Astrocyte (in vitro differentiated cells and primary cell): ENCODE measurements around the gene SP140. TPM values are rescaled to one million over a fixed set of nuclear protein-coding genes. Genes with fewer than 3 reads are reported as not detected.
"Not testable (repeated sequence)": the region's sequence is repeated elsewhere in the genome, so short reads cannot be mapped to it uniquely, and the experiment has no call there.

Experiments
- DNase-seq: peaks from one replicate; pipeline ENCODE4 v3.0.0-alpha.2; 2010; ENCODE audit warnings: low read depth
- FAIRE-seq: peaks from 2 replicates; lab custom pipeline; 2011; peaks lifted over from hg19 to GRCh38; lab: Jason Lieb, UNC
- H2AFZ ChIP-seq: 2 replicates; pipeline ENCODE4 v1.6.0; 2012; ENCODE audit warnings: low read depth, low read length, inconsistent platforms
- H3K27ac ChIP-seq: 2 replicates; pipeline ENCODE4 v1.5.1; 2011; ENCODE audit warnings: low read depth, low read length, inconsistent platforms
- H3K27me3 ChIP-seq: 2 replicates; pipeline ENCODE4 v1.6.0; 2011; ENCODE audit warnings: low read length, inconsistent platforms; ENCODE audit not compliant: insufficient read depth
- H3K36me3 ChIP-seq: 2 replicates; pipeline ENCODE4 v1.5.1; 2011; ENCODE audit warnings: low read length, inconsistent platforms; ENCODE audit not compliant: insufficient read depth
- H3K4me1 ChIP-seq: 2 replicates; pipeline ENCODE4 v1.5.1; 2011; ENCODE audit warnings: low read length, inconsistent platforms; ENCODE audit not compliant: insufficient read depth
- H3K4me2 ChIP-seq: 2 replicates; pipeline ENCODE4 v1.6.0; 2012; ENCODE audit warnings: low read length, inconsistent platforms
- H3K4me3 ChIP-seq: 2 replicates; pipeline ENCODE4 v1.5.1; 2011; ENCODE audit warnings: low read depth, mild to moderate bottlenecking, low read length, inconsistent platforms; ENCODE audit not compliant: insufficient read depth
- H3K79me2 ChIP-seq: 2 replicates; pipeline ENCODE4 v1.6.0; 2012; ENCODE audit warnings: mild to moderate bottlenecking, low read length, inconsistent platforms; ENCODE audit not compliant: insufficient read depth
- H3K9ac ChIP-seq: 2 replicates; pipeline ENCODE4 v1.6.0; 2012; ENCODE audit warnings: mild to moderate bottlenecking, low read length, inconsistent platforms
- H3K9me3 ChIP-seq: 2 replicates; pipeline ENCODE4 v1.5.1; 2012; ENCODE audit warnings: low read depth, mild to moderate bottlenecking, low read length, inconsistent platforms; ENCODE audit not compliant: insufficient read depth
- H4K20me1 ChIP-seq: 2 replicates; pipeline ENCODE4 v1.6.0; 2012; ENCODE audit warnings: low read length, inconsistent platforms; ENCODE audit not compliant: insufficient read depth
- H3K27ac Mint-ChIP-seq: one replicate; pipeline ENCODE4 v1.8.0; 2021; ENCODE audit warnings: mild to moderate bottlenecking, mixed read lengths; ENCODE audit not compliant: unreplicated experiment
- H3K27me3 Mint-ChIP-seq: one replicate; pipeline ENCODE4 v1.8.0; 2021; ENCODE audit warnings: low read depth, mixed read lengths; ENCODE audit not compliant: unreplicated experiment
- H3K36me3 Mint-ChIP-seq: one replicate; pipeline ENCODE4 v1.8.0; 2021; ENCODE audit warnings: low read depth, mixed read lengths; ENCODE audit not compliant: unreplicated experiment
- H3K4me1 Mint-ChIP-seq: one replicate; pipeline ENCODE4 v1.8.0; 2021; ENCODE audit warnings: low read depth, mixed read lengths; ENCODE audit not compliant: unreplicated experiment
- H3K4me3 Mint-ChIP-seq: one replicate; pipeline ENCODE4 v1.8.0; 2021; ENCODE audit warnings: mild to moderate bottlenecking, moderate library complexity, mixed read lengths; ENCODE audit not compliant: unreplicated experiment
- H3K9me3 Mint-ChIP-seq: one replicate; pipeline ENCODE4 v1.8.0; 2021; ENCODE audit warnings: mild to moderate bottlenecking, mixed read lengths; ENCODE audit not compliant: unreplicated experiment
- EZH2 ChIP-seq: IDR thresholded peaks from 2 replicates; pipeline ENCODE4 v1.6.1; 2012; ENCODE audit warnings: mild to moderate bottlenecking, low read length, inconsistent platforms; ENCODE audit not compliant: insufficient read depth
- total RNA-seq: library from RNA; stranded (reverse); gene quantifications from 2 replicates; pipeline ENCODE4 v1.2.1, GENCODE V29; 2021
- TF ChIP-seq, protein P1 (sequence below): IDR thresholded peaks from 2 replicates; pipeline ENCODE4 v1.5.1; 2011; ENCODE audit warnings: low read depth, mild to moderate bottlenecking, inconsistent platforms, low read length, moderate library complexity; ENCODE audit not compliant: insufficient read depth

Gene SP140
- total RNA-seq, 1 donor from 2014 or later = 18.5 TPM

DNA sequence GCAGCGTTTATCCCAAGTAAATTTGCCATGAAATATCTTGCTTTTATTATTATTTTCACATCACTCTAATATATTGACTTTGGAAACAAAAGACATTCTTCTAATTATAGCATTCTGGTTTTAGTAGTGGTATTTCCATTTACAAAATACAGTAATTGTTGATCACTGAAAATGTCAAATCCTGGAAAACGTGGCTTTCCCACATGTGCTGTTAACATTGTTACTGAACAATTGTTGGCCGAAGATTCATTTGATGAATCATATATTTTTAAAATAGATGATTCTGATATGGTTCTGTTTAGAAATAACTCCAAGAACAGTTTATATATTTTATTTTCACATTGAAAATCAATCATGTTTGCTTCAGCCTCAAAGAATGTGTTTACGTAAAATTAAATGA is 32.9 kb downstream of the SP140 start:
- Histone ChIP-seq H2AFZ (no peak overlapping the region), H3K36me3 (no peaks in the 10 kb centered on the region), H4K20me1 (no peaks in the 10 kb centered on the region), H3K79me2 (no peaks in the 10 kb centered on the region), H3K4me3 (no peak overlapping the region), H3K4me1 (no peaks in the 10 kb centered on the region), H3K9me3 (no peaks in the 10 kb centered on the region), H3K4me2 (no peak overlapping the region), H3K9ac (no peak overlapping the region), H3K27ac (no peak overlapping the region), H3K27me3 (no peaks in the 10 kb centered on the region)
- Mint-ChIP-seq H3K9me3 (peaks cover 14% of the 10 kb centered on the region), H3K27me3 (no peaks in the 10 kb centered on the region), H3K4me1 (no peaks in the 10 kb centered on the region), H3K36me3 (peaks cover 9% of the 10 kb centered on the region), H3K4me3 (no peak overlapping the region), H3K27ac (no peak overlapping the region)
- DNase-seq = no peak
- FAIRE-seq = no peak
- no peak for TF ChIP-seq EZH2
- TF ChIP-seq, protein P1, sequence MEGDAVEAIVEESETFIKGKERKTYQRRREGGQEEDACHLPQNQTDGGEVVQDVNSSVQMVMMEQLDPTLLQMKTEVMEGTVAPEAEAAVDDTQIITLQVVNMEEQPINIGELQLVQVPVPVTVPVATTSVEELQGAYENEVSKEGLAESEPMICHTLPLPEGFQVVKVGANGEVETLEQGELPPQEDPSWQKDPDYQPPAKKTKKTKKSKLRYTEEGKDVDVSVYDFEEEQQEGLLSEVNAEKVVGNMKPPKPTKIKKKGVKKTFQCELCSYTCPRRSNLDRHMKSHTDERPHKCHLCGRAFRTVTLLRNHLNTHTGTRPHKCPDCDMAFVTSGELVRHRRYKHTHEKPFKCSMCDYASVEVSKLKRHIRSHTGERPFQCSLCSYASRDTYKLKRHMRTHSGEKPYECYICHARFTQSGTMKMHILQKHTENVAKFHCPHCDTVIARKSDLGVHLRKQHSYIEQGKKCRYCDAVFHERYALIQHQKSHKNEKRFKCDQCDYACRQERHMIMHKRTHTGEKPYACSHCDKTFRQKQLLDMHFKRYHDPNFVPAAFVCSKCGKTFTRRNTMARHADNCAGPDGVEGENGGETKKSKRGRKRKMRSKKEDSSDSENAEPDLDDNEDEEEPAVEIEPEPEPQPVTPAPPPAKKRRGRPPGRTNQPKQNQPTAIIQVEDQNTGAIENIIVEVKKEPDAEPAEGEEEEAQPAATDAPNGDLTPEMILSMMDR = no peak

DNA sequence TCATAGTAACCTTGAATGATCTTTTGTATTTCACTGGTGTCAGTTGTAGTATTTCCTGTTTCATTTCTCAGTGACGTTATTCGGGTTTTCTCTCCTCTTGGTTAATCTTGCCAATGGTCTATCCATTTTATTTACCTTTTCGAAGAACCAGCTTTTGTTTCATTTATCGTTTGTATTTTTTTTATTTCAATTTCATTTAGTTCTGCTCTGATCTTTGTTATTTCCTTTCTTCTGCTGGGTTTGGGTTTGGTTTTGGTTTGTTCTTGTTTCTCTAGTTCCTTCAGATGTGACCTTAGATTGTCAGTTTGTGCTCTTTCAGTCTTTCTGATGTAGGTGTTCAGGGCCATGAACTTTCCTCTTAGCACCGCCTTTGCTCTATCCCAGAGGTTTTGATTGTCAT is 36.7 kb downstream of the SP140 start:
- Histone ChIP-seq H4K20me1 (no peaks in the 10 kb centered on the region), H3K4me1 (no peaks in the 10 kb centered on the region), H3K4me2 (no peak overlapping the region), H3K27ac (no peak overlapping the region), H3K4me3 (no peak overlapping the region), H2AFZ (no peak overlapping the region), H3K9me3 (no peaks in the 10 kb centered on the region), H3K79me2 (no peaks in the 10 kb centered on the region), H3K9ac (no peak overlapping the region), H3K27me3 (no peaks in the 10 kb centered on the region), H3K36me3 (no peaks in the 10 kb centered on the region)
- peaks cover 16% of the 10 kb centered on the region for H3K9me3 Mint-ChIP-seq
- H3K4me1 Mint-ChIP-seq = peaks cover 11% of the 10 kb centered on the region
- H3K36me3 Mint-ChIP-seq = peaks cover 9% of the 10 kb centered on the region
- TF ChIP-seq EZH2 = no peak
- TF ChIP-seq, protein P1 = no peak
- H3K27me3 Mint-ChIP-seq = no peaks in the 10 kb centered on the region
- H3K27ac Mint-ChIP-seq = no peak overlapping the region
- DNase-seq = no peak
- H3K4me3 Mint-ChIP-seq = no peak overlapping the region
- no peak for FAIRE-seq

- H3K27ac Mint-ChIP-seq, H3K9ac ChIP-seq, H3K79me2 ChIP-seq, H3K27me3 ChIP-seq, FAIRE-seq, H3K27ac ChIP-seq, H3K4me3 ChIP-seq, H3K9me3 ChIP-seq, DNase-seq, H3K36me3 ChIP-seq, H4K20me1 ChIP-seq, H3K4me1 ChIP-seq, H3K27me3 Mint-ChIP-seq, H3K36me3 Mint-ChIP-seq, H3K4me2 ChIP-seq, H3K4me3 Mint-ChIP-seq, H2AFZ ChIP-seq: not testable (repeated sequence)
- Mint-ChIP-seq H3K9me3 (peaks cover 14% of the 10 kb centered on the region), H3K4me1 (peaks cover 17% of the 10 kb centered on the region)
These were observed 39.4 kb downstream of the SP140 start for GRCh38 chr2:230264945-230265344.
